Calu3 (cell line): ENCODE measurements around the gene DOC2A. TPM values are rescaled to one million over a fixed set of nuclear protein-coding genes. Genes with fewer than 3 reads are reported as not detected.

Experiments used
- BruUV-seq: library from RNA; stranded (reverse); fragments of 400-500 nt; replicated peaks from 2 replicates; lab custom pipeline; 2021; lab: Mats Ljungman, UMichigan
- CTCF ChIA-PET: fragments of 300-600 bp; sonication (Branson Sonifier 250); formaldehyde crosslinking; loops from one replicate; lab custom pipeline; 2022; ENCODE audit warnings: antibody characterized with exemption; lab: Charles Lee
- DNase-seq: peaks from one replicate; pipeline ENCODE4 v3.0.0; 2022
- H3K27ac Mint-ChIP-seq: one replicate; pipeline ENCODE4 v1.8.0; 2022; ENCODE audit warnings: mixed read lengths; ENCODE audit not compliant: unreplicated experiment
- H3K27me3 Mint-ChIP-seq: one replicate; pipeline ENCODE4 v1.8.0; 2022; ENCODE audit warnings: mixed read lengths; ENCODE audit not compliant: unreplicated experiment
- H3K36me3 Mint-ChIP-seq: one replicate; pipeline ENCODE4 v1.8.0; 2022; ENCODE audit warnings: mild to moderate bottlenecking, moderate library complexity, mixed read lengths; ENCODE audit not compliant: insufficient read depth, unreplicated experiment
- H3K4me1 Mint-ChIP-seq: one replicate; pipeline ENCODE4 v1.8.0; 2022; ENCODE audit warnings: mild to moderate bottlenecking, low read depth, mixed read lengths; ENCODE audit not compliant: unreplicated experiment
- H3K4me3 Mint-ChIP-seq: one replicate; pipeline ENCODE4 v1.8.0; 2022; ENCODE audit warnings: mild to moderate bottlenecking, low read depth, moderate library complexity, mixed read lengths; ENCODE audit not compliant: unreplicated experiment
- H3K9me3 Mint-ChIP-seq: one replicate; pipeline ENCODE4 v1.8.0; 2022; ENCODE audit warnings: low read depth, mixed read lengths; ENCODE audit not compliant: unreplicated experiment
- intact Hi-C: fragments of 100-400 bp; cut with micrococcal nuclease; formaldehyde crosslinking; loops from one replicate; pipeline ENCODE4 v1.10.0; 2022; ENCODE audit not compliant: unreplicated experiment
- total RNA-seq: library from RNA; stranded (reverse); gene quantifications from 2 replicates; pipeline ENCODE4 v1.2.3, GENCODE V29; 2022
- TF ChIP-seq, protein P1 (sequence below): fragments of 200-600 bp; IDR thresholded peaks from one replicate; pipeline ENCODE4 v1.8.0; 2022; ENCODE audit warnings: antibody characterized with exemption; ENCODE audit not compliant: unreplicated experiment

Gene DOC2A
- total RNA-seq, 1 experiment from 2014 or later, result 19.9 TPM

DNA sequence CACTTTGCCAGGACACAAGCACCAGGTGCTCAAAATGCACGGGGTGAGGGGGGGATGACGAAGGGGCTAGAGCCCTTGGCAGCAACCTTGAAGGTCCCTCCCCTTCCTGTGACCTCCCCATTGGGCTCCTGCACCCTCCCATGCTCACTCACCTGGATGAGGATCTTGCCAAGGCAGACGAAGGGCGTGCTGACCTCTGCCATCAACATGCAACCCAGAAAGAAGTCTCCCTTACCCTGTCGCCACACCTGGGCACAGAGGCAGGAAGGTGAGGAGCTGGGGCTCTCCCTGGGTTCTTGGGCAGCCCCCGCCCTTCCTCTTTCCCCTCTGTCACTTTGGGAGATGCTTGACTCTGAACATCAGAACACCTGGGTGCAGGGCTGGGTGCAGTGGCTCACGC lies 14.7 kb upstream of the DOC2A start:
- intact Hi-C loops, result no loop called here
- CTCF ChIA-PET, result interaction anchor here (0.9 kb wide), 1 partner anchor 52 kb away, joined by 3 read pairs; the partner anchor contains the start of gene TAOK2
- H3K9me3 Mint-ChIP-seq, result no peaks in the 10 kb centered on the region
- peaks cover 18% of the 10 kb centered on the region for H3K4me1 Mint-ChIP-seq
- peaks cover 15% of the 10 kb centered on the region for H3K36me3 Mint-ChIP-seq
- H3K27ac Mint-ChIP-seq, result no peak overlapping the region
- TF ChIP-seq, protein P1, sequence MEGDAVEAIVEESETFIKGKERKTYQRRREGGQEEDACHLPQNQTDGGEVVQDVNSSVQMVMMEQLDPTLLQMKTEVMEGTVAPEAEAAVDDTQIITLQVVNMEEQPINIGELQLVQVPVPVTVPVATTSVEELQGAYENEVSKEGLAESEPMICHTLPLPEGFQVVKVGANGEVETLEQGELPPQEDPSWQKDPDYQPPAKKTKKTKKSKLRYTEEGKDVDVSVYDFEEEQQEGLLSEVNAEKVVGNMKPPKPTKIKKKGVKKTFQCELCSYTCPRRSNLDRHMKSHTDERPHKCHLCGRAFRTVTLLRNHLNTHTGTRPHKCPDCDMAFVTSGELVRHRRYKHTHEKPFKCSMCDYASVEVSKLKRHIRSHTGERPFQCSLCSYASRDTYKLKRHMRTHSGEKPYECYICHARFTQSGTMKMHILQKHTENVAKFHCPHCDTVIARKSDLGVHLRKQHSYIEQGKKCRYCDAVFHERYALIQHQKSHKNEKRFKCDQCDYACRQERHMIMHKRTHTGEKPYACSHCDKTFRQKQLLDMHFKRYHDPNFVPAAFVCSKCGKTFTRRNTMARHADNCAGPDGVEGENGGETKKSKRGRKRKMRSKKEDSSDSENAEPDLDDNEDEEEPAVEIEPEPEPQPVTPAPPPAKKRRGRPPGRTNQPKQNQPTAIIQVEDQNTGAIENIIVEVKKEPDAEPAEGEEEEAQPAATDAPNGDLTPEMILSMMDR, result no peak
- BruUV-seq, result no TSS peak
- peaks cover 72% of the 10 kb centered on the region for H3K27me3 Mint-ChIP-seq
- no peak overlapping the region for H3K4me3 Mint-ChIP-seq
- no peak for DNase-seq

DNA sequence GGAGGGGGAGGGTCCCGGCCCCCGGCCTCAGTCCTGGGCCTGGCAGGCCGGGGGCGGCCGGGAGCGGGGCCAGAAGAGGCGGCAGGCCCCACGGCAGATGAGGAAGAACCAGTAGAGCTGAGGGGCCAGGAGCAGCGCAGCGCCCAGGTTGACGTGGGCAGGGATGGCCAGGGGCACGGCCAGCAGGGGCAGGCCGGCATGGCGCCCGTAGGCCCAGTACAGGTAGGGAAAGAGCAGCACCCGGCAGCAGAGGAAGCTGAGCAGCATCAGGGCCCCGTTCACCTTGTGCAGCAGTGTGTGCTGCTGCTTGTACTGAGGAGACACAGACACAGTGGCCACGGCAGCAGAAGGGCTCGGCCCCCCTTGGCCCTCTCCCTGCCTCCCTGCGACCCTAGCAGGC lies 14.3 kb upstream of the DOC2A start:
- CTCF ChIA-PET, result no interaction called here
- Mint-ChIP-seq H3K4me3 (no peak overlapping the region), H3K9me3 (no peaks in the 10 kb centered on the region)

DNA sequence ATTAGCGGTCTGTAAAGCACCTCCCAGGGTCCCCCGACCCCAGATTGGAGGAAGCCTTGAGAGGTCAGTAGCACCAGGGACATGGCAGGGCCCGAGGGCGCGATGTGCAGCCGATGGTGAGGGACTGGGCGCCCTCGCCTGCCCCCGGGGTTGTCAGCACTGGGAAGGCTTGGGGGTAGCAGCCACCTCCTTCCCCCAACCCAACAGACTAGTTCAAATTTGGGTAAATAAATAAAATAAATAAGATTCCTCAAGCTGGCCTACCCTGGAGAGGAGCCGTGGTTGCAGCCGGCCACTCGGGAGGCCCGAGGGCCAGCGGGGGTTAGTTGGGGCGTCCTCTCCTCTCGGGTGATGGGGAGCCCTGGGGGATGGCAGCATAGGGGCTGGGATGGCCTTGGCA lies 13.6 kb upstream of the DOC2A start:
- no peak for DNase-seq
- BruUV-seq, result no TSS peak
- no peak overlapping the region for H3K4me3 Mint-ChIP-seq
- H3K36me3 Mint-ChIP-seq, result peaks cover 15% of the 10 kb centered on the region
- H3K4me1 Mint-ChIP-seq, result peaks cover 18% of the 10 kb centered on the region
- intact Hi-C loops, result loop anchor here (5.0 kb wide), 2 partner anchors 202 to 322 kb away; partner anchors contain the start of gene MVP
- H3K27me3 Mint-ChIP-seq, result peaks cover 61% of the 10 kb centered on the region
- TF ChIP-seq, protein P1, result no peak
- CTCF ChIA-PET, result no interaction called here
- H3K27ac Mint-ChIP-seq, result no peak overlapping the region
- no peaks in the 10 kb centered on the region for H3K9me3 Mint-ChIP-seq

More for the DNA sequence above, 14.3 kb upstream of the DOC2A start:
- H3K4me1 Mint-ChIP-seq, result peaks cover 18% of the 10 kb centered on the region
- DNase-seq, result no peak
- H3K36me3 Mint-ChIP-seq, result peaks cover 15% of the 10 kb centered on the region
- H3K27me3 Mint-ChIP-seq, result peaks cover 68% of the 10 kb centered on the region
- TF ChIP-seq, protein P1, result no peak
- H3K27ac Mint-ChIP-seq, result no peak overlapping the region
- BruUV-seq, result no TSS peak
- intact Hi-C loops, result no loop called here

DNA sequence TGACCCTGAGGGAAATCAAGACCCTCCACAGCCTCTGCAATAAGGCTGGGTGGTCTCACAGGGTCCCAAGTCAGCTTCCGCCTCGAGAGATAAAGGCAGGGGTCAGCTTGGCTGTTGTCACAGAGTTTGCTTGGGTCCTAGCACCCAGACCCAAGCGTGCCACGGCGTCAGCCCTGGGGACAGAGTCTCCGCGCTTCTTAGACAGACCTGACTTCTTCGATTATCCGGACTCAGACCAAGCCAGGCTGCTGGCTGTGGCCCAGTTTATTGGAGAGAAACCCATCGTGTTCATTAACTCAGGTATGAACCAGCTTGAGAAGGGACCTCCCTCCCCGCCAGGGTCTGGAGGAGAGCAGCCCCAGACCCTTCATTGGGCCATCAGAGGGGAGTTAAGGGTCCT lies 12.8 kb upstream of the DOC2A start:
- no peaks in the 10 kb centered on the region for H3K9me3 Mint-ChIP-seq
- intact Hi-C loops, result loop anchor here (5.0 kb wide), 2 partner anchors 201 to 321 kb away; partner anchors contain the start of gene MVP
- H3K27ac Mint-ChIP-seq, result no peak overlapping the region
- H3K27me3 Mint-ChIP-seq, result peaks cover 52% of the 10 kb centered on the region
- peaks cover 15% of the 10 kb centered on the region for H3K36me3 Mint-ChIP-seq
- TF ChIP-seq, protein P1, result no peak
- H3K4me3 Mint-ChIP-seq, result no peak overlapping the region
- peaks cover 18% of the 10 kb centered on the region for H3K4me1 Mint-ChIP-seq
- CTCF ChIA-PET, result interaction anchor here (1.7 kb wide), 1 partner anchor 8 kb away, joined by 6 read pairs; no protein-coding TSS in a partner anchor
- no TSS peak for BruUV-seq
- DNase-seq, result no peak
